Activated T-cell treated with anti-CD3 and anti-CD28 coated beads for 48 hours (primary cell): ENCODE measurements around the gene ELAVL2.

Experiments used
- DNase-seq: peaks from one replicate; pipeline ENCODE4 v3.0.0-alpha.2; 2020; ENCODE audit warnings: low read depth

The ELAVL2 gene

DNA sequence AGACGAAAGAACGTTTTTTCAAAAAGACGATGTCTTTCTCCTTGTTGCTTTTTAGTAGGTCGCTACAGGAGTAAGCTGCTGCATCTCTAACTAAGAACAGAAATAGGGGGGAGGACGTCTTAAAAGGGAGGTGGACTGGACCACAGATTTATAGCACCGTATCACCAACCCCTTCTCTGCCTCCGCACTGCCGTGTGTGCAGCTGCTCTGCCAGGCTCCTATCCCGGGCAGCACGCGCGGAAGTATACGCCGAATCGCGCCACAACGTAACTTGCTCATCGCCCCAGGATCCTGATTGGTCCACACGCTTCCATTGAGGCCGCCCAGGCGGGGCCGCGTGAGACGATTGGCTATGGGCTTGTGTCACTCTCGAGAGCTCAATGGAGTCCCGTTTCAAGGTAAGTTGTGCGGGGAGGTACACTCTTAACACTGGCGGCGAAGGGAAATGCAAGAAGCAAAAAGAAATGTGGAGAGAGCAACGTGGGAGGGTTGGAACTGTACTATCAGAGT lies at the start of gene ELAVL2:
Gene ELAVL2, minus strand, starts transcription at position 121 of the 510 bp plus-strand sequence. CDS start 64,006 bp downstream, outside the sequence.
- peak; percentile 26 for DNase-seq

- DNase-seq = no peak
Observed at GRCh38 chr9:23858234-23858633, 32.2 kb upstream of the ELAVL2 start.

GRCh38 chr9:23855873-23856604 lies 30.0 kb upstream of the ELAVL2 start:
- DNase-seq = no peak

DNA sequence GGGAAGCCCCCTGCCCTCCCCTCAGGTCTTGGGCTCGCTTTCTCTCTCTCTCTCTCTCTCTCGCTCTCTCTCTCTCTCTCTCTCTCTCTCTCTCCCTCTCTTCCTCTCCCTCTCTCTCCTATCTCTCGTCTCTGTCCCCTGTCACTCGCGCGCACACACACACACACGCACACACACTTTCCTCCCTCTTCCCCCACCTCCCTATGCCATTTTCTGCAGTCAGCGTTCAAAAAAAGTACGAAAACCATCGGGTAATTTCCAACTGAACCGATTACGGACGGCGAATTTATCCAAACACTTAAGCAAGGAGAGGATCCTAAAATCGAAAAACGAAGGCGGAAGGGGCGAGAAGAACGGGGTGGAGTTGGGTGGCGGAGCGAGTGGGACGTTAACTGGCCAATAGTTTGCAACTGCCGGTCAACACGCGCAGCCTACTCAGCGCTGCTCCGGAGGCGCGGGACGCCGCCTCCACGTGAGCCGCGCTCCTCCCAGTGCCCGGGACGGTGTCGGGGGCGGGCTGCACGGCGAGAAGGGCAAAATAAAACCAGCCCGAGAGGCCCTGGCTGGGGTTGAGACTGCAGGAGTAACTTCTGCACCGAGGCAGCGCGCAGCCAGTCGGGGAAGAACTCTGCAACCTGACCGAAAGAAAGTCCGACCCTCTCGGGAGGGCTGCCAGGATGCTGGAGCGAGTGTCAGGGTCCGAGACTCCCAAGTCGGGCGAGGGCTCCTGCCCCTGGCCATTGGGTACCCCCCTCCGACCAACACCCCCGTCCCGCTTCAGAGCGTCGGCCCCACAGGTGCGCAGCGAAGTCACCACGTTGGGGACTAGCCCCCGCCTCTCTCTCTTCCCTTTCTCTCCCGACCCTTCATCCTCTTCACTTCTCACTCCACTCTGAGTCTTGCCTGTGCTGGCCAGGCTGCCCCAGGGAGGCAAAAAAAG lies 24.9 kb upstream of the ELAVL2 start:
- DNase-seq = no peak

DNA sequence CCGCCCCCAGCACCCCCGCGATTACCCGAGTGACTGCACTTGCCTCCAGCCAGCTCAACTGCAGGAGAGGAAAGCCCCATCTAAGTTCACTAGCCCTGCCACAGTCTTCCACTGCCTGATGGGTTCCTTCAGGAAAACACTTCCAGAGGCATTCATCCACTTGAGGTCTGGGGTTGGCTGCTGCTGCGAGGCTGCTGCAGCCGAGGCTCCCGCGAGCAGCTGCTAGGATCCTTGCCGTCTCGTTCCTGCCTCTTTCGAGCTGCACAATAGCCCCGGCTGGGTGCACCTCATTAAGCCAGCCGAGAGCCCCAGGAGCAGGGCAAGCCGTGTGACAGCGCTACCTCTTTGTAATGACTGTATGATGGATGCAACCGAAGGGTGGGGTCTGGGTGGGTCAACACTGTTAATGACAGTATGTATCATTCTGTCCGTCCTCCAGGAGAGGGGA lies 24.2 kb upstream of the ELAVL2 start:
- DNase-seq = no peak

DNA sequence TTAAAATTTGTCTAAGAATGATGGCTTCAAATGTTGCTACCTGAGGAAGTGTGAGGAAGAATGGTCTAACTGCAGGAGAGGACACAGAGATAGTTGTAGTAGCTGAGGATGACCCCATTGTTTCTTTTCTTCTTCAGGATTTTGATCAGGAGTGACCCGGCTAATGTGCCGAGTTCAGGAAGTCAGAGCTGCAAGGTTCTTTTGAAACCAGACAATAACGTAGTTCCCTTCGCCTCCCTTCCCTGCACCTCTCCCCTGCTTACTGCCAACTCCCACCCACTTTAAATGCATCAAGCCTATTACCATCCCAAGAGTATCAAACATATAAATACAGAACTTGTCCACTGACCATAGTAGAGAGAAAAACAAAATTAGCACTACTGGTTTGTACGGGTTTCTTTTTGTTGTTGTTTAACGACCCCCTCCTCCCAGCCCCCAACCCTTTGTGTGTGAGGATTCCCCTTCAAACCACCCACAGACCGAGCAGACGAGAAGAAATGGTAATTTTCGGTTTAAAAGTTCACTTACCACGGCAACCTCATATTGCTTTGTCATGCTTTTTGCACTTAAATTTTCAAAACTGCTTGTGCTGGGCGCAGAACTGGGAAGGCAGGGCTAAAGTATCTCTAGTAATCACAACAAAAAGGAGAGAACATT lies 23.5 kb upstream of the ELAVL2 start:
- DNase-seq = no peak

GRCh38 chr9:23842565-23843129 lies 16.6 kb upstream of the ELAVL2 start:
- no peak for DNase-seq

DNA sequence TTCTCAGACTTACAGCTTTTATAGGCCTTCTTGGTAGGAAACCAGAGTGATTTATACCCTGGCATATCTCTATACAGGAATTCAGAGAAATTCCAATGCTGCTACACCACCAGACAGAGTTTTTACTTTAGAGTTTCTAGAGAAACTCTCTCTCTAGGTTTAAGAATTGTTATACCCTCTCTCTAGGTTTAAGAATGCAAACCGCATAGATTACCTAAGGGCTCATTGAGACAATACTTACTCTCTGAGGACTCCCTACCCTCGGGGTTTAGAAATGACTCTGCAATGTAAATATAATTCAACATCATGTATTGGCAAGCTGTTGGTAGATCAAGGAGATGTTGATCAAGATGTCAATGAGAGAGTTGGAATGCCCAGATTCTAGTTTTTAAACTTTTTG lies 15.3 kb upstream of the ELAVL2 start:
- no peak for DNase-seq

DNA sequence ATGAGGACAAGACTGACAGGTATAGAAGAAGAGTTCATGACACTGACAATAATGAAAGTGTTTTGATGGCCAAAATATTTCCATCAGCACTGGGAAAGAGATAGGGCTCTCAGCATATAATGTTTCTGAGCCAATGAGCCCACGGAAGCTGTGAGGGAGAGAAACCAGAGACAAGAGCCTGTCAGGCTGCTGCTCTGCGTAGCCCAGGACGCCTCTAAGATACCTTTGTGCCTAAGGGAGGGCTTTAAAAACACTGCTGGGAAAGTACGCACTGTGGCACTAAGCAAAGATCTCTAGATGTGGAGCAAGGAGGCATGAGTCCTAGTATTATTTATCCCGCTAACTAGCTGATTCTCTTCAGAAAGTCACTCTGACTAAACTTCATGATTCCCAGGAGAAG lies 11.0 kb upstream of the ELAVL2 start:
- DNase-seq = no peak

- no peak for DNase-seq
Observed at GRCh38 chr9:23830929-23831730, 5.1 kb upstream of the ELAVL2 start.

- no peak for DNase-seq
Observed at GRCh38 chr9:23830476-23830805, 4.4 kb upstream of the ELAVL2 start.

GRCh38 chr9:23829580-23830475 lies 3.8 kb upstream of the ELAVL2 start:
- no peak for DNase-seq

- DNase-seq = no peak
Observed at GRCh38 chr9:23825700-23826099, 340 bp downstream of the ELAVL2 start.

DNA sequence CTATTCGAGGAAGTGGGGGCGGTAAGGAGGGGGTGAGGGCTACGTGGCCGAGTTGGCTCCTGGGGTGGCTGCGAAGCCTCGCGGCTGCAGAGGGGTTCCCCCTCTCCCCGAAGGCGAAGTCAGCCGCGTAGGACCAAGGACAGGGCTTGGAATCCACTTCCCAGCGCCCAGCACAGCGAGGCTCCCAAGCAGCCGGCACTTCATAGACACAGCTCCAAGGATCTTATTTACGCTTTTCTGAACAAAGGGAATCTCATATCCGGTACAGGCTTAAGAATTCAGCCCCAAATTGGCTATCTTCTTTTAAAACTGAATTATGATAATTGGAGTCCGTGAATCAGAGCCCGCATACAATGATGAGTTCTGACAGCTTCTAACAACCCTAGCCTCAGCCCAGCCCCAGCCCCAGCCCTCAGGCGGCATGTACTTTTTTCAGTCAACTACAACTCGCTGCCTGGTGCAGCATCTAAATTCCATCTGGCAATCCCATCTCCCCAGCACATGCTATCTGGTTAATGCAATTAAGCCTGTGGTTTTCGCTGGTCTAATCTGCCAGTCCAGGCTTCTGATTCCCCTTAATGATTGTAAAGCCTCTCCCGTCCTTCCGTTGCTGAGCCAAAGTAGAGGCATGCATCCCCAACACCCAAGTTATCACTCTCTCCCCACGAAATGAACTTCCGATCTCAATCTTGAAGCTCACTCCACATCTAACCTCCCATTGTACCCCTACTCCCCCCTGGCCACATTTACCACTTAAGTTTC lies 1.0 kb downstream of the ELAVL2 start:
- DNase-seq = no peak

DNA sequence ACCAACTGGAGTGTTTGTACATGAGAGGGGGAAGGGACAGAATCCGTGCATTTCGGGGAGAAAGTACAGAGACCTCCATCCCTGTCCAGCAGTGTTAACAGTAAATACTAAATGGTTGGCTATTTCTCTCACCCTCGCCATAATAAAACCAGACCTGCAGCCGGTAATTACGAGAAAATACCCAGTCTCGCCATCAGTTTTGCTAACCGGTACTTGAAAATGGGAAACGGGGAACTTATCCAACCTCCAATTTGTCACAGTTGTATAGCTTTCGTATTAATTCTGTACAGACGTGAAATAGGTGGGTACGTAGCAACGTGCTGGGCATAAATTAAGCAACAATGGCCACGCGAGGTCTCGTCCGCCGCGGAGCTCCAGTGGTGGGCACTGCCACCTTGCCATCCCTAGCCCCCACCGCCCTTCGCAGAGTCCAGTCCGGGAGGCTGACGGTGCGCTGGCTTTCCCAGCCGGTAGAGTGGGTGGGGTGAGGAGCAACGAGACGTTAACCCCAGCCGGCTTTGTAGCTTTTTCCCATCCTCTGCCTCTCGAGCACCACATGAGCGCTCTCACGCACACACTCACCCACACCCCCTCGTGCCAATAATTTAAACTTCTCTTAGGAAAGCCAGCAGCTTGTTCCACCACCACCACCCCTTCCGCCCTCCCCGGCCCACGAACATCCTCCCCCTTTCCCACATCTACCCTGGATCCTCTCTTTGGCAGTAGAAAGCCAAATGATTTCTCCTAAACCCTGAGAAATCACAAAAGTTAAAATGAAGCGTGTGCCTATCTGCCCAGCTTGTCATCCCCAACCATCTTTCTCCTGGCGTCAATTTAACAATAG lies 1.8 kb downstream of the ELAVL2 start:
- no peak for DNase-seq

GRCh38 chr9:23823269-23823668 lies 2.8 kb downstream of the ELAVL2 start:
- DNase-seq = no peak

- no peak for DNase-seq
Observed at GRCh38 chr9:23822261-23823169, 3.5 kb downstream of the ELAVL2 start.
